ENCODE measurements around the gene B4GALNT4. TPM values are rescaled to one million over a fixed set of nuclear protein-coding genes. Genes with fewer than 3 reads are reported as not detected.
A peak's percentile ranks its signal among the peaks of the same experiment; 100 is the strongest.

Gene B4GALNT4
- total RNA-seq, 2 donors from 2014 or later: 1.6 to 2.0 TPM

DNA sequence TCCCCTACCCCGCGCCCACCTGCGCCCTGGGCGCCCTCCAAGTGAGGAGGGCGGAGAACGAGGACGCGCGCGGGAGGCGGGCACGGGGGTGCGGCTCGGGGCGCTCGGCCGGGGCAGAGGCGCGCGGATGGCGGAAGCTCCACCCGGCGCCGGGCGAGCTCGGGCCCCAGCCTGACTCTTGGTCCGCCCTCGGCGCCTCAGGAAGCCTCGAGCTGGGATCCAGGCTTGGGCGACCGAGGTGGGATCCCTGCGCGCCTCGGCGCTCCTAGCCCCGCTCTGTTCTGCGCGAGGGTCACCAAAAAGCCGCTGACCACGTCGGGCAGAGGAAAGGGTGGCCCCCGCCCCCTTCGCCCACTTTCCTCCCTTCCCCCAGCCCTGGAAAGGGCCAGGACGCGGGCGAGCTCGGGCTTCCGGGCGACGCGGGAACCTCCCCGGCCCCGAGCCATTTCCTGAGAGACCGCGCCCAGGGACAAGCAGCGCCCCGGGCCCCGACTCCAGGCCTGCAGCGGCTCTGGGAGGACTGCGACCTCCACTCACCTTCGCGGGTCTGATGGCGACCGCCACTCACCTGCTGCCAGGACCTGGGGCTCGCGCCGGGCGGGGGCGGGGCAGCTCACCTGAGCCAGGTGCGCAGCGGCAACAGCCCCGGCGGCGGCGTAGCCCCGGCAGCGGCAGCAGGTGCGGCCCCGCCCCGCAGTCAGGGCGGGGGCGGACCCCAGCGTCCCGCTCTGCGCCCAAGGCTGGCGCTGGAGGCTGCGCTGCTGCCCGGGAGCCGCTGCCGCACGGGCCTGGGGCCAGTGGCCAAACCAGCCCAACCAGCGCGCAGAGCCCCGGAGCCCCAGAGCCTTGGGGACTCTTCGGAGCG lies 47.7 kb downstream of the B4GALNT4 start:
- peak overlapping the region; percentile 90 to 92 for H3K9ac ChIP-seq (ENCODE audit: low read depth in 2 of 2, low read length in 2 of 2)

DNA sequence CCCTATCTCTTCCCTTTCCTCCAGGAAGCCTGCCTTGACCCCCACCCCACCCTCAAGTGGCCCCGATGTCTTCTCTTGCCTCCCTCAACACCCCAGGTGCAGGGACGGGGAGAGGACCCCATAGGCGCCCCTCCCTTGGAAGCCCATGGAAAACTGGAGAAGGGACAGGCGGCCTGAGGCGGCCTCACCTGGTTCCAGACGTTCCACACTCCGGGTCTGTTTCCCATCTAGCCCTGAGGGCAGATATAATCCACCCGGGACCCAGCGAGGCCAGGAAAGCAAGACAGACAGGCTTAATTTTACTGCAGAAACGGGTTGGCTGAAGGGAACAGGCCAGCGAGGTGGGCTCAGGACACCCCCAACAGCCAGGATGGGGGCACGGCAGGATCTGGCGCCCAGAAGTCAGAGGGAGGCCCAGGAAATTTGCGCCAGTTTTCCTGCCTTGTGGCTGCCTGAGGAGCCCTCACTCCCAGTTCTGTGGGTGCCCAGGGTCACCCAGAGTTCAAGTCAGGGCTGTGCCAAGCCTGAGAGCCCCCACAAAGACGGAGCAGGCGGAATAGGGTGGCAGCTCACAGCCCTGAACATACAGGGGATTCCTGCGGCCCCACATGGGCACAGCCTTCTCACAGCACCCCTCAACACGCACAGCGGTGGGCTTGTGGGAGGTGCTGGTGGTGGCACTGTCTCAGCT lies 48.5 kb downstream of the B4GALNT4 start:
- intact Hi-C loops (cut with DNase I): no loop called here
- Histone ChIP-seq H3K9me3 (no peaks in the 10 kb centered on the region), H3K36me3 (no peaks in the 10 kb centered on the region), H3K27me3 (no peaks in the 10 kb centered on the region), H3K4me3 (peak overlapping the region; percentile 70), H3K4me1 (peaks cover 5% of the 10 kb centered on the region), H3K9ac (ENCODE audit: low read depth in 2 of 2, low read length in 2 of 2) (peak overlapping the region; percentile 58 to 92), H3K27ac (peak overlapping the region; percentile 90)
- TF ChIP-seq, protein P1, sequence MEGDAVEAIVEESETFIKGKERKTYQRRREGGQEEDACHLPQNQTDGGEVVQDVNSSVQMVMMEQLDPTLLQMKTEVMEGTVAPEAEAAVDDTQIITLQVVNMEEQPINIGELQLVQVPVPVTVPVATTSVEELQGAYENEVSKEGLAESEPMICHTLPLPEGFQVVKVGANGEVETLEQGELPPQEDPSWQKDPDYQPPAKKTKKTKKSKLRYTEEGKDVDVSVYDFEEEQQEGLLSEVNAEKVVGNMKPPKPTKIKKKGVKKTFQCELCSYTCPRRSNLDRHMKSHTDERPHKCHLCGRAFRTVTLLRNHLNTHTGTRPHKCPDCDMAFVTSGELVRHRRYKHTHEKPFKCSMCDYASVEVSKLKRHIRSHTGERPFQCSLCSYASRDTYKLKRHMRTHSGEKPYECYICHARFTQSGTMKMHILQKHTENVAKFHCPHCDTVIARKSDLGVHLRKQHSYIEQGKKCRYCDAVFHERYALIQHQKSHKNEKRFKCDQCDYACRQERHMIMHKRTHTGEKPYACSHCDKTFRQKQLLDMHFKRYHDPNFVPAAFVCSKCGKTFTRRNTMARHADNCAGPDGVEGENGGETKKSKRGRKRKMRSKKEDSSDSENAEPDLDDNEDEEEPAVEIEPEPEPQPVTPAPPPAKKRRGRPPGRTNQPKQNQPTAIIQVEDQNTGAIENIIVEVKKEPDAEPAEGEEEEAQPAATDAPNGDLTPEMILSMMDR (IDR thresholded peaks at IDR 0.05): no peak
- no peak for DNase-seq

More for the DNA sequence above, 47.7 kb downstream of the B4GALNT4 start:
- TF ChIP-seq, protein P1 (IDR thresholded peaks at IDR 0.05): no peak
- peak overlapping the region; percentile 90 for H3K27ac ChIP-seq
- H3K9me3 ChIP-seq: no peaks in the 10 kb centered on the region
- H3K36me3 ChIP-seq: no peaks in the 10 kb centered on the region
- peaks cover 5% of the 10 kb centered on the region for H3K4me1 ChIP-seq
- intact Hi-C loops (cut with DNase I): no loop called here
- DNase-seq: peak; percentile 78
- H3K27me3 ChIP-seq: no peaks in the 10 kb centered on the region
- peak overlapping the region; percentile 70 for H3K4me3 ChIP-seq

DNA sequence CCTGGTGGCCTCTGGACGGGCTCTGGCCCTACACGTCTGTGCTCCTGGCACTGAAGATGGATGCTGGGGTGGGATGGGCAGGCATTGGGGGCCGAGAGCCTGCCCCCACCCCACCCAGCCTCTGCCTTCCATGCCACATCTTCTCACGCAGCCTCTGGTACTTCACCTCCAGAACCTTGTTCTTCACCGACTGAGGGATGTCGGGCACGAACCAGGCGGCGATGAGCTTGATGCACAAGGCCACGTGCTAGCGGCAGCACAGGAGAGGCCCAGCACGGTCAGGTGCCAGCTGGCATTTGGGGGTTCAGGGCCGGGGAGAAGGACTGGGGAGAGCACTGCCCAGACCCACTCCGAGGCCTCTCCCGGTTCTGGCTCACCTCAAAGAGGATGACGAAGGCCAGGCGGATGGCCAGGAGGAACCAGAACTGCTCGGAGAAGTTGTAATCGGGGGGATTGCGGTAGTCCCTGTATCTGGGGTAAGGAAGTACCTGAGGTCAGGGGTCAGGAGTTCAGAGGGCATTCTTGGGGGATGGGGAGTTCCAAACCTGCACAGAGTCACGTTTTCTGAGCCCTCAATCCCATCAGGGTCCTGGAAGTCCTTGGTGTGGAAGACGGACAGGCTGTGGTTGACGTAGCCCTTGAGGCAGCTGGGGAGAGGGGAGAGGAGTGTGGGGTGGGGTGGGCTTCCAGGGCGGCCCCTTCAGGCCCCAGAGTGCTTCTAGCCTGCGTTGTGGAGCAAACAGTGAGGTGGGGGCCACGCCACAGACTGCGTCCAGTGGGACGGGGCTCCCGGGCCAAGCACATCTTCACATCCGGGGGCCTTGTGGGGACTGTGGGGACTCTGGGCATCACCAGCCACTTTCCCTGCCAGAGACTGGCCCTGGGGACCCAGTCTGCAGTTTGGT lies 49.3 kb downstream of the B4GALNT4 start:
- TF ChIP-seq, protein P1 (IDR thresholded peaks at IDR 0.05): no peak
- H3K4me1 ChIP-seq: peaks cover 5% of the 10 kb centered on the region
- H3K9ac ChIP-seq (ENCODE audit: low read depth in 2 of 2, low read length in 2 of 2): no peak overlapping the region
- DNase-seq: no peak
- H3K36me3 ChIP-seq: no peaks in the 10 kb centered on the region
- H3K27me3 ChIP-seq: no peaks in the 10 kb centered on the region
- no peaks in the 10 kb centered on the region for H3K9me3 ChIP-seq
- H3K4me3 ChIP-seq: no peak overlapping the region
- intact Hi-C loops (cut with DNase I): no loop called here
- no peak overlapping the region for H3K27ac ChIP-seq

GRCh38 chr11:419248-420005 lies 50.1 kb downstream of the B4GALNT4 start:
- H3K27me3 ChIP-seq: no peaks in the 10 kb centered on the region
- no peaks in the 10 kb centered on the region for H3K9me3 ChIP-seq
- no peaks in the 10 kb centered on the region for H3K36me3 ChIP-seq
- intact Hi-C loops (cut with DNase I): no loop called here
- no peak overlapping the region for H3K9ac ChIP-seq (ENCODE audit: low read depth in 2 of 2, low read length in 2 of 2)
- peaks cover 5% of the 10 kb centered on the region for H3K4me1 ChIP-seq
- H3K27ac ChIP-seq: no peak overlapping the region
- H3K4me3 ChIP-seq: no peak overlapping the region
- no peak for DNase-seq
- TF ChIP-seq, protein P1 (IDR thresholded peaks at IDR 0.05): no peak
